Measurements from ENCODE around the gene HNF1B.

- no peak for TF ChIP-seq CTCF (IDR thresholded peaks at IDR 0.05)
- no peak for TF ChIP-seq POLR2A (IDR thresholded peaks at IDR 0.05)
These were observed 51.5 kb downstream of the HNF1B start for GRCh38 chr17:37693328-37693727.
